OCI-M1 (cell line): ENCODE data around the gene SLC31A1.

Experiments used
- DNase-seq: peaks from one replicate; lab custom pipeline; 2025; lab: John Stamatoyannopoulos, UW

SLC31A1 gene

DNA sequence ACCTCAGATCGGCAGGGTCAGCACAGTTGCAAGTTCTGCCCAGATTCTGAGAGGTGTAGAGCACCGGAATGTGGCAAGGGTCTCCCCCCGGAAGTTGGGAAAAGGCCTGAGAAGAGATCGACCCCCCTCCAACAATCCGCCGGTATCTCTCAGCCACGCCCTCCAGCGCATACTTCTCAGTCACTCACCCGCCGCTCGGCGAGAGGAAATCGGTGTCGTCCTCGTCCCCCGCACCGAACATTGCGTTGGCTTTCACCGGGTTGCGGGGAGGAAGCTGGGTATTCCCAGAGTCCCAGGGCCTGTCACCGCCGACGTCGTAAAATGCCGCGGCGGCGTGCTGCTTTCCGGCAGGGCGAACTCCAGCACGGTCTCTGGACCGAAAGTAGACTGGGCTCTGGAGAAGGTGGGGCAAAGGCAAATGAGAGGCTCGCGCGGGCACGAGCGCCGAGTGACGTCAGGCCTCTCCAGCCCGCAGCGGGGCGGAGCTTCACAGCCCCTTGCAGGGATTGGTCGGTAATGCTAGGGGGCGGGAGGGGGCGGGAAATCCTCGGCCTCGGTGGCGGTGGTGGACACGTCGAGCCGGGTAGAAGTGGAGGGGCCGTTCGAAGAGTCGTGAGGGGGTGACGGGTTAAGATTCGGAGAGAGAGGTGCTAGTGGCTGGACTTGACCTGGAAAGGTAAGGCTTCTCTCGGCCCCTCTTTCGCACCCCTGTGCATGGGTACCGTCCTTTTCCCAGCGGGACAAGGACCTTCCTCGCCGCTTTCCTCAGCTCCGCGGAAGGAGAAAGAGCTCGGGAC lies at the start of gene SLC31A1, which contains the start of gene FKBP15:
TSS of gene SLC31A1 (plus strand) at position 542 of the 797 bp plus-strand sequence. CDS start 34,605 bp downstream, outside the sequence.
TSS of gene FKBP15 (minus strand) at position 275 of the 797 bp plus-strand sequence. CDS start at position 241, 34 bp downstream.
- peak; percentile 98 for DNase-seq

DNA sequence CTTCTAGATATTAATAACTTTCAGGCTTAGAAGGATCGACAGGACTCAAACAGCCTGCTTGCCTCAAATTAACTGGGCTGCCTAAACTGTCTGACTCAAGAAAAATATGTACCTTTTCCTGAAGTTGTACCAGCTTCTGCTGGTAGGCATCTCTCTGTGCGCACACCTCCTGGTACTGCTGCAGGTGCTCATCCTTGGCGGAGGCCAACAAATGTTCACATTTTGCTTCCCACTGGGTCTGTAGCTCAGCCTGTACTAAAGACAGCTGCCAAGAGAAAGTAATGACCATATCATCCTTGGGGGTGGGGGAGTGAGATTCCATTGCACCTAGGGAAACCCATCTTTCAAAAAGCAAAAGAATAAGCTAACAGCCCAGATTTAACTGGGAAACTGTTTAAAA lies 48.0 kb upstream of the SLC31A1 start:
- no peak for DNase-seq

DNA sequence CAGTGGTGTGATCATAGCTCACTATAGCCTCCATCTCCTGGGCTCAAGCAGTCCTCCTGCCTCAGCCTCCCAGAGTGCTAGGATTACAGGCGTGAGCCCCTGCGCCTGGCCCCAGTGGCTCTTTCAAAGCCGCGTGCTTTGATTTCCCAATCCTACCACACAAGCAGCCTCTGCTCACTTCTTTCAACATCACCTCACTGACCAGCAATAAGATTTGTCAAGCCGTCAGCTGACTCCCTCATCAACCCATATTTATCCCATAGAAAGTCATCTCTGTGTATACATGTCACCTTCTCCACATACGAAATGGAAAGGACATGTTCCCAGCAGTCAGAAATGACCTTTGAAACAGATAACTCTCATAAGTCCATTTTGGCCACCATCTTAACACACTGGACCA lies 44.5 kb upstream of the SLC31A1 start:
- no peak for DNase-seq

DNA sequence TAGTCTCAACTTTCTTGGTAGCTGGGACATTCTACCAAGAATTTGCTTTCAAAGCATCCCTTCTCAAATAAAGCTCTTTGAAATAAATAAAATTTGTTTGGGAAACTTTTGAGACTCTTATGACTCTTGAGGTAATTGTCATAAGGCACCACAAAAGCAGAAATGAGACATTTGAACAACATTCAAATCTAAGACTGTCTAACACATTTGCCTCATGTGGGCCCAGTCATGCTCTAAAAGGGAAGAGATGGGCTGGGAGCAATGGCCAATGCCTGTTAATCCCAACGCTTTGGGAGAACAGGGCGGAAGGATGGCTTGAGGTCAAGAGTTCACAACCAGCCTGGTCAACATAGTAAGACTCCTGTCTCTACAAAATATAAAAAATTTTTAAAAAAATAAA lies 44.1 kb upstream of the SLC31A1 start:
- no peak for DNase-seq

DNA sequence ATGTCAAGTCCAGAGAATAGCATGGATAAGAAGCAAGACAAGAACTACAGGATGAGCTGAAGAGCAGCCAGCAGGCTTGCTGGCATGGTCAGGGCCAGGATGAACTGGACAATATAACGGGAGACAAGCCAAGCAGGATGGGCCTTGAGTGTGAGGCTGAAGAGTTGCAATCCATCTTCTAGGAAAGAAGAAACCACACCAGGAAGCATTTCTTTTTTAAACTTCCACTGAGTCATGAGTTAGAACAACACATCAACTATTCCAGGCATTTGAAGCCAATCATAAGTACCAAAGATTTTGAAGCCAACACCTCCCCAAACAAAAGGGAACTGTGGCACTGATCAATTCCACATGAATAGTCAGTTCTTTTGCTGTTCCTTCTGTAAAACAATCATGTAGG lies 43.3 kb upstream of the SLC31A1 start:
- no peak for DNase-seq

DNA sequence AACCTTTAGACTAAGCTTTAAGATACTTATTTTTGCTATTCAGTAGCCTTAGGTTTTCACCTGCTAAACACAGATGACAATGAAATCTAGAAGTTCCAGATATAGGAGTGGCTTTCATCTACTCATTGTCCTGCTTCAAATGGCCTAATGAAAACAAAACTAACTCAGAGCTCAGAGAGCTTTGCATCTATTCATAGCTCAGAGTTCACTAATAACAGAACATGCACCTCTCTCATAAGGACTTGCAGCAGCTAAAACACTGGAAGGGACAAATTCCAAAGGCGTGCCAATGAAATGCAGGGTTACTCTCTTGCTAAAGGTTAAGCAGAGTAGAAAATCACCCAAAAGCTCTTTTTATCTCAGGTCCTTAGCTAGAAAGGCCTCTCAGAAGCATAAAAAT lies 41.5 kb upstream of the SLC31A1 start:
- no peak for DNase-seq

DNA sequence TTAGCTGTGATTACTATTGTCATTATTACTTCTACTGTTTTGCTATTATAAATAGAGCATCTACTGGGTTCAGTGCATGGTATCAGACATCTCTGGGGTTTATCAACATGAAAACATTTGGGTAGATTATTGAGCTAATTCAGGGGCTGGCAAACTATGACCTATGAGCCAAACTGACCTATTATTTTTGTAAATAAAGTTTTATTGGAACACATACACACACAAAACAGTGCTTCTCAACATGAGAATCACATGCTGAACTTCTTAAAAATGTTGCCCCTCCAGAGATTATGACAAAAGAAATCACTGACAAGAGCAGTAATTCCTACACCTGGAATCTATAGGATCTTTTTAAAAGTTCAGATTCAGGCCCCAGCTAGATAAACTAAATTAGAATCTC lies 40.2 kb upstream of the SLC31A1 start:
- no peak for DNase-seq

DNA sequence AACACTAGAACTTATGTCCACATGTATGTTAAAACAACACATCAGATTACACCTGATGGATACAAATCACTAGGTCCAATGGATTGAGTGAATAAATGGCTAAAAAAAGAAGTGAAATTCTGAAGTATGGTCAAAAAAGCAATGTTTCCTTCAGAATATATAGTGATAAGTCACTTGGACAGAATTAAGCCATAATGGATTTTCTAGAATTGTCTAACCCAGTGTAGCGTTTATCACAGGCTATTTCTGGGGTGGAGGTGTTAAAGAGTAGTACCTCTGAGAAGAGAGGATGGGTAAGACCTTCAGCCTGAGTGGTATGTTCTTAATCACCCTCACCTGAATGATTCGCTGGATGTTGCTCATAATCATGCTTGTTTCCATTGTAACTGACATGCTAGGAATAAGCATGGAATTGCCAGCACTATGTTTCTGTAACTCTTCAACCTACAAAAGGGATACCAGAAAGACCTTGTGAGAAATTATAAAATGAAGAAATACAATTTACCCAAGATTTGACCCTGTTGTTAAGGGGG lies 37.3 kb upstream of the SLC31A1 start:
- DNase-seq, result no peak

DNA sequence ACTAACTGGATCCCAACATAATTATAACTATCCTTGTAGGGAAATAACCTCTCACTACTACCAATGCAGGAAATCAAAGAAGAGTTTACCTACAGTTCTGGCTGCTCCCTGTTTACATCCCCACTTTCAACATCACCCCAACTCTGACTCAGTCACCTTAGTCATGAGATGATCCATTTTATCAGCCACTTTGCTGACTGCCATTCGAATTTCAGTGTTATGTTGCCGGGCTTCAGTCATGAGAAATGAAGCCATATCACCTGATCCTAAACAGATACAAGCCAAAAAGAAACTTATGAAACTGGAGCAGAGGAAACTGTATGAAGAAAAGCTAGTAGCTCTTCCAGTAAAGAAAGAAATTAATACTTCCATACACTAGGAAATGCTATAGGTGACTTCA lies 36.8 kb upstream of the SLC31A1 start:
- no peak for DNase-seq

DNA sequence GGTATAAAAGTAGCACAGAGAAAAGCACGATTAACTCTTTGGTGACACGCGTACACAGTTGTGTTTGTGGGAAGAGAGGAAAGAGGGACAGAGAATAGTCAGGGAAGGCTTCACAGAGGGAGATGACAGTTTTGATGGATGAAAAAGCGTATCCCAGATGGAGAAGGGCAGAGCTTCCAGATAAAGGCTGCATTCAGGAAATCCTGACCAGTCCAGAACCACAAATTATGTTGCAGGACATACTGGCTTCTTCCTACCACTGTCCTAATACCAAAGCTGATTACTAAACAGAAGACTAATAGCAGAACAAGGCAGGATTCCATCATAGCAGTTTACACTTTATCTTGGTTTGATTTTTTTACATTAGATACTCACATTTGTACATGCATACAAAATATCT lies 36.1 kb upstream of the SLC31A1 start:
- DNase-seq, result no peak

DNA sequence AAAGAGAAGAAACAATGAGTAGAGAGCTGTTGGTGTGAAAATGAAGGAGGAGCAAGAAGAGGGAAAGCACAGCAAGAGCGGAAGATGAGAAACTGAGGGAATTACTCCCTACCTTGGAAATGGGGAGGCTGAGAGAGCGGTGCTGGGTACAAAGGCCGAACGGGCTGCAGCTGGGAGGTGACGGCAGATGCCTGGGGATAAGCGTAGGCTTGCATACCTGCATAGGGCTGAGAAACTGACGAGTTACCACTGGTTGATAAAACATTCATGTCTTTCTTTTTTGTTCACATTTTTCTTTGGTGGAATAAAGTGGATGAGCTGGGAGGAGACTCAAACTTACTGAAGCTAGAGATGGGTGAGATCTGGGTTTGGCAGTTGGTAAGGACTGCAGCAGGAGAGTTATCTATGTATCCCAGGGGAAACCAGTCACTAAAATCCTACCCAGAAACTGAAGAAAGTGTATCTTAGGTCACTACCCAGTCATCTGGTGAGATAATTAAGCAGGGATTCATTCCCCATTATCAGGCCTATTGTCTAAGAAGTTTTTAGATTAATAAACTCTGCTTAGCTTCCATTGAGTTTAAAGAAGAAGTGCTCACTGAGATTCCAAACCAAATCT lies 35.1 kb upstream of the SLC31A1 start:
- no peak for DNase-seq

DNA sequence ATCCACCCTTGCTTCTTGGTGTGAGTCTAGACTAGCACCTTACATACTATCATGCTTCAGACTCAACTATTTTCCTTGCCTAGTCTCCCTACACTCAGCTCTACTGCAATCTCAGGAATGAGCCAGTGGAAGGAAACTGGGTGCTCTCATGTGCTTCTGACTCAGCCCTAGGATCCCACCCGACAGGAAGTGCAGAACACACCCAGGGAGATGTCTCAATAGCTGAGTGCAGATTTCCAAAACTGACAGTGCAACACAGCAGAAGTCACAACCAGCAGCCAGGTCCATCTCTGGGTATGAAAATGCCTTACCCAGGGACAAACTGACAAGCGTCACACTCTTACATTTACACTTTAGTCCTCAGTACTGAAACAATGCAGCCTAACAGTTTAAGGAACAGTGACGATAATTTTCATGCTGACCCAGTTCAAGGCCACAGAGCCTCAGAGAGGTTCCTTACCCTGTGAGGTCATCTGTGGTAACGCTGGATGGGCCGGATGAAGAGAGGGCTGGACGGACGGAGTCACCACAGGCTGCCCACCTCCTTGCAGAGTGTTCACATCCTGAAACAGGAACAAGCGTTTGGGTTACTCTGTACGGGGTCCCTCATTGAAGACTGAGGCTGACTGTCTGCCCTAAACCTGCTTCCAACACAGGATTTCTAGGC lies 33.3 kb upstream of the SLC31A1 start:
- no peak for DNase-seq

DNA sequence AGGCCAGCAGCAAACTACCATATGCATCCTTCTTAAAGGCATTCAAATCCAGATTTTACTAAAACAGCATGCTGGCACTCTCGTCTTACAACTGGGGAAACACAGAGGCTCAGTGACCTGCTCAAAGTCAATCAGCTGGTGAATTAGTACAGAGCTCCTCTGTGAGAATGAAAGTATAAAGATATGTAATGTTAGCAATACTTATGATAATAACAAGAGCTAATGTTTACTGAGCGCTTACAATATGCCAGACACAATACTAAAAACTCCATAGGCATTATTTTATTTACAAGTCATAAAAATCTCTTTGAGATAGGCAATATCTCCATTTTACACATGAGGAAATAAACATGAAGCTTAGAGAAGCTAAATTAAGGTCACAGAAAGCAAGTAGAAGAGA lies 28.9 kb upstream of the SLC31A1 start:
- DNase-seq, result no peak

DNA sequence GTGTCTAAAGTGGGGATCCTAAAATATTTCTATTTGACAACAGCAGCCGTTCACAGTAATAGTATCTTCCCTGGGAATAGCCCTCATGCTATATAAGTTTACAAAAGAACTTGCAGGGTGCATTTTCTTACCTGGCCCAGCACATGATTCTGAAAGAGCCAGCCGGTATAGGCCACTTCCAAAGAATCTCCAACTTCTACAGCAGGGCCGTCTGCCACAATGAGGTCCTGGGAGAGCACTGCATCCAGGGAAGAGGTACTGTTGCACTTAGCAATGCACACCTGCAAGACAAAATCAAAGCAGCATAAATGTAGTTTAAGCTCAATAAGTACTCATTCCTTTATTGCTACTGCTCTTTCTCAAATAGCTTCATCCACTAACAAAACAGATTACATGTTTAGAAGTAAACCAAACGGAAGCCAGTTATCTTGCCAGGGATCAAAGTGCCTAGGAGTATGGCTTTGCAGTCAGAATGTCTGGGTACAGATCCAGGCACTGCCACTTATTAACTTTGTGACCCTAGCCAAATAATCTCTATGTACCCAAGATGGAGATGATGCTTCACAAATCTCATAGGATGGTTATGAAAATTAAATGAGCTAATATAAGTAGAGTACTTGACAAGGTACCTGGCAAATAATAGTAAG lies 21.5 kb upstream of the SLC31A1 start:
- no peak for DNase-seq

DNA sequence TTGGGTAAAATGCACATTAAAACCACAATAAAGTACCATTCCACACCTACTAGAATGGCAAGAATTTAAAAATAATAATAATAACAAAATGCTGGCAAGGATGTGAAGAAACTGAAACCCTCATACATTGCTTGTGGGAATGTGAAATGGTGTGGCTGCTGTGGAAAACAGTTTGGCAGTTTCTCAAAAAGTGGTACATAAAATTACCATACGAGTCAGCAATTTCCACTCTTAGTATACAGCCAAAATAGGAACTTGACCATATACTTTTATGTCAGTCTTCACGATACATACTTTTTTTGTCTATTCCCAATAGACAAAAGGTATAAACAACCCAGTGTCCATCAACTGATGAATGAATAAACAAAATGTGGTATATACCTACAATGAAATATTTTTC lies 15.9 kb upstream of the SLC31A1 start:
- no peak for DNase-seq

DNA sequence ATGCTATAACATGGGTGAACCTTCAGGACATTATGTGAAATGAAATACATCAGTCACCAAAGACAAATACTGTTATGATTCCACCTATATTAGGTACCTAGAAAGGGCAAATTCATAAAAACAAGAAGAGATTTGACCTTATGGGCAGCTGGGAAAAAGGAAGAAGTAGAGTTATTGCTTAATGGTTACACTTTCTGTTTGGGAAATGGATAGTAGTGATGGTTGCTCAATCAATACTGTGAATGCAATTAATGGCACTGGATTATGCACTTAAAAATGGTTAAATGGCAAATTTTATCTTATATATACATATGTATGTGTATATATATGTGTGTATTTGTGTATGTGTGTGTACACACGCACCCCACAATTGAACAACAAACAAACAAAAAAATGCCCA lies 15.5 kb upstream of the SLC31A1 start:
- no peak for DNase-seq

DNA sequence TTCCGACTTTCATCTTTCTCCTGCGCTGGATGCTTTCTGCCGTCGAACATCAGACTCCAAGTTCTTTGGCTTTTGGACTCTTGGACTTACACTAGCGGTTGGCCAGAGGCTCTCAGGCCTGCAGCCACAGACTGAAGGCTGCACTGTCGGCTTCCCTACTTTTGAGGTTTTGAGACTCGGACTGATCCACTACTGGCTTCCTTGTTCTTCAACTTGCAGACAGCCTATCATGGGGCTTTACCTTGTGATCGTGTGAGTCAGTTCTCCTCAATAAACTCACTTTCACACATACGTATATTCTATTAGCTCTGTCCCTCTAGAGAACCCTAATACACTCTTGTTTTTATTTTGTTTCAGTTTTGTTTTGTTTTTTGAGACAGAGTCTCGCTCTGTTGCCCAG lies 10.5 kb upstream of the SLC31A1 start:
- no peak for DNase-seq

DNA sequence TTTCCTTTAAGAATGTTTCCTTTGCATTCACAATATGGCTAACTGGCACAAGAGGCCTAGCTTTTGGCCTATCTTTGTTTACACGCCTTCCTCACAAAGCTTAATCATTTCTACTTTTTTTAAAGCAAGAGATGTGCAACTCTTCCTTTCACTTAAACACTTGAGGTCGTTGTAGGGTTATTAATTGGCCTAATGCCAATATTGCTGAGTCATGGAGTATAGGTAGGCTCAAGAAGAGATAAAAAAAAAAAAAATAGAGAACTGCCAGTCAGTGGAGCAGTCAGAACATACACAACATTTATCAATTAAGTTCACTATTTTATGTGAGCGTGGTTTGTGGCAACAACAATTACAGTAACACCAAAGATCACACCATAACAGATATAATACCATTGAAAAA lies 6.2 kb upstream of the SLC31A1 start:
- no peak for DNase-seq

DNA sequence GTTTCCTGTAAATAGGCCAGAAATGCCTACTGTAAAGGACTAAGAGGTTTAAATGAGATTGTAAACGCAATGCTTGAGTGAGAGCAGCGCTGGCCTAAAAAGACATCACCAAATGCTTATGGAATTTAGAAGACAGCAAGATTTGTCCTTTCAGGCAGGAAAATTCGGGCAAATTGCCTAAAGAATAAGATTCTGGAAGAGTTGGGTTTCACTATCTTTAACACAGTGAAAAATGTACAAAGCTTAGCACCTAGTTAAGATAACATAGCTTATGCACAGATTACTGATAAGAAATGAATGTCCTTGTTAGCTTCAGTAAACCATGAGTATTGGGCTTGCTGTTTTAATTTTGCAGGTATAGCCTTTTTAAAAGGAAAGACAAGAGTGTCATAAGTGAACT lies 4.9 kb upstream of the SLC31A1 start:
- no peak for DNase-seq

DNA sequence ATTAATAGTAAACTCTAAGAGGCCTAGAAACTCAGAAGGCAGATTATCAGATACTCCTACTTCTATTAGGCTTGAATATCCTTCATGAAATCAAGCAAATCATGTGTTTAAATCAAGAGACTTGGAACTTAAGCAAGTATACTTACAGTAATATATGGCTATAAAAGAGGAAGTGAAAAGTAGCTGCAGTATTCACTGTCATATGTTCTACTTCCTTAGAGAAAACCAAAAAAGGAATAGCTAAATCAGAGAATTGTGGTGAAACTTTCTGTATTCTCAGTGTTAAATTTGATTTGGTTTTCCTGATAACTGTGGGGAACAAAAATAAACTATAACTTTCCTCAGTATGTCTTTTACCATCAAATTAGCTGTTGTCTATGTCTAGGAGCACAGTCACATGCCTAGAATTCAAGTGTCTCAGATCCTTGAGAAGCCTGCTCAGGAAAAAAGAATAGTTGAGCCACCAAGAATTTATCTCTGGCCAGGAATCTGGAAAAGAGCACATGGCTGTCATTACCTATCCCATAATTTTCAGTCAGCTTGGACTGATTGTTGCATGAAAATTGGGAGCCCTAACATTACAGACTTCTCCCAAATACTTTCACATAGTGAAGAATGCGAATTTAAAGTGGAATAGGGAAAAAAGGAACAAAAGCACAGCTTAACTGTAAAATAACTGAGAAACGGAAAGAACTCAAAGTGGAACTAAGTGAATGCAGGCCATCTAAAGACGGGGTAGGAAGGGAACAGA lies 2.0 kb upstream of the SLC31A1 start:
- peak; percentile 75 for DNase-seq

DNA sequence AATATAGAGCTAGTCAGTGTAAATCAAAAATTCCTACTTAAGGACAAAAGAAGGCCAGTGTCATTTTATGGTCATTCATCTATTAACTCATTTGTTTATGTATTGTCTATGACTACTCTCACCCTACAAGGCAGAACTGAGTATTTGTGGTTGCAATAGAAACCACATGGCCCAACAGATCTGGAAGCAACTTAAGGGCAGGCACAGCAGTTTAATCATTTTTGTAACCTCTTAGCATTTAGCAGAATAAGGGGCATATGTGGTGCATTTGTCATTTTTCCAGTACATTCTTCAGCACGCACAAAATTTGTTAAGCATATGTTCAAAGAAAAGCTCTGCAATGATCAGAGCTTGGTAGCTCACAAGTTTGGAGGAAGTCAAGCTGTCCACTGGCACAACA lies 1.4 kb upstream of the SLC31A1 start:
- DNase-seq, result peak; percentile 37
